GM21619 (cell line): ENCODE results near the gene BPIFB3.

Experiments used
- ATAC-seq: cut with Tn5 transposase; IDR thresholded peaks from one replicate; pipeline ENCODE4 v1.9.1; 2021; ENCODE audit not compliant: unreplicated experiment

BPIFB3 gene

GRCh38 chr20:33053291-33054106, at the start of gene BPIFB3:
Gene BPIFB3, plus strand, starts transcription at chr20:33053903. Its CDS starts 1,533 bp downstream, at chr20:33055436.
- no peak for ATAC-seq

GRCh38 chr20:33004141-33004751, 49.5 kb upstream of the BPIFB3 start, which contains the start of gene SUN5:
Gene SUN5, minus strand, starts transcription at chr20:33004433. Its CDS starts 93 bp downstream, at chr20:33004340.
- no peak for ATAC-seq

- no peak for ATAC-seq
These were observed 48.6 kb upstream of the BPIFB3 start for GRCh38 chr20:33005132-33005566.

- no peak for ATAC-seq
These were observed 47.6 kb upstream of the BPIFB3 start for GRCh38 chr20:33005908-33006775.

- ATAC-seq: no peak
These were observed 46.8 kb upstream of the BPIFB3 start for GRCh38 chr20:33006776-33007375.

GRCh38 chr20:33007376-33008335, 46.0 kb upstream of the BPIFB3 start, which contains the start of gene BPIFB2:
Gene BPIFB2, plus strand, starts transcription at chr20:33007704. Its CDS starts 871 bp downstream, at chr20:33008575.
- ATAC-seq: no peak

GRCh38 chr20:33008336-33009213, 45.1 kb upstream of the BPIFB3 start:
- ATAC-seq: no peak

- no peak for ATAC-seq
These were observed 44.2 kb upstream of the BPIFB3 start for GRCh38 chr20:33009214-33010132.

GRCh38 chr20:33010133-33010504, 43.6 kb upstream of the BPIFB3 start:
- ATAC-seq: no peak

GRCh38 chr20:33010674-33011449, 42.8 kb upstream of the BPIFB3 start:
- no peak for ATAC-seq

- ATAC-seq: no peak
These were observed 41.1 kb upstream of the BPIFB3 start for GRCh38 chr20:33012327-33013189.

GRCh38 chr20:33013701-33014326, 39.9 kb upstream of the BPIFB3 start:
- no peak for ATAC-seq

- no peak for ATAC-seq
These were observed 39.2 kb upstream of the BPIFB3 start for GRCh38 chr20:33014336-33015113.

GRCh38 chr20:33015114-33015484, 38.6 kb upstream of the BPIFB3 start:
- ATAC-seq: no peak
